GM19438 (cell line): ENCODE data around the gene ANKDD1B.

Experiments used
- ATAC-seq: cut with Tn5 transposase; IDR thresholded peaks from one replicate; pipeline ENCODE4 v1.9.1; 2021; ENCODE audit warnings: low read depth; ENCODE audit not compliant: unreplicated experiment

Gene ANKDD1B

DNA sequence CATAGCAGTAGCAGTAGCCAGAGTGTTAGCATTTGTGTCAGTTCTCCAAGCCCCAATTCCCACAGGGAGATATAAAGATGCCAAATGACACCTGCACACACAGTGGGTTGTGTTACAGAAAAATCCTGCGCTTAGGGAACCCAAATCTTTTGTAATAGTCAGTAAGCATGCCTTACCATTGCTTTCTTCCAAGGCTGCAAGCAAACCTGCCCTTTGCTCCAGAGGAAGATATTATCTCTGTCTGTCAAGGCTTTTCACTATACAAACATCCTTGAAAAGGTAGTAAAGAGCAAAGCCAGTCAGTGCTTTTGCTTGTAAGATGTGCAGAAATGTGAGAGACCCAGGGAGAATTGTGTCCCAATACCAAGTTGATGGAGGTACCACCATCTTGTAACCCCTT, 2.9 kb downstream of the ANKDD1B start:
- ATAC-seq = no peak

- no peak for ATAC-seq
Observed at GRCh38 chr5:75616371-75616881, 5.2 kb downstream of the ANKDD1B start.

DNA sequence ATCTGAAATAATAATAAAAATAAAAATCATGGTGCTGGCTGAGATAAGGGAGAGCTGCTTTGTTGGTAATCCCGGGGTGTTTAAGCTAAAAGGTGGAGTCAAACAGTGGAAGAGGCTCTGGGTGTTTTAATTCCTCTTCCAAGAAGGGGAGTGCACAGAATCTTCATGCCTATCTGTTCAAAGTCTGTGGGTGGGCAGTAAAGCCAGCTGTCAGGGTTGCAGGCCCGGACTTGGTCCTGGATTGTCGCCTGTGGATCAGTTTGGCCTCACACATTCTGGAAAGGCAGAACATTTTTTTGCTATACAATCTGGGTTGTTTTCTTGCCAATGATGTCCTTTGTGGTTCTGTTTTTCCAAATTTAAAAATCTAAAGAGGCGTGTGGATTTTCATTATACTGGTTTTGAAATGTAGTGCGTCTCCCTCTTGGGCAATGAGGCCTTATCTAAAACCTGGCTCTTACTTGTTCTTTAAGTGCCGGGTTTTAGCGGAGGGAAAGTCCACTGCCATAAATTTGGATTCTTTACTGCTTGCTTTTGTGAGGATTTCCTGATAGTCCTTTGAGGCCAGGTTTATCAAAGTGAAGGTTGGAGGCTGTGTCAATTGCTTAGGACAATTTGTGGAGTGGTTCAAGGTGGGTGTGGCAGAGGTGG, 5.8 kb downstream of the ANKDD1B start:
- no peak for ATAC-seq

DNA sequence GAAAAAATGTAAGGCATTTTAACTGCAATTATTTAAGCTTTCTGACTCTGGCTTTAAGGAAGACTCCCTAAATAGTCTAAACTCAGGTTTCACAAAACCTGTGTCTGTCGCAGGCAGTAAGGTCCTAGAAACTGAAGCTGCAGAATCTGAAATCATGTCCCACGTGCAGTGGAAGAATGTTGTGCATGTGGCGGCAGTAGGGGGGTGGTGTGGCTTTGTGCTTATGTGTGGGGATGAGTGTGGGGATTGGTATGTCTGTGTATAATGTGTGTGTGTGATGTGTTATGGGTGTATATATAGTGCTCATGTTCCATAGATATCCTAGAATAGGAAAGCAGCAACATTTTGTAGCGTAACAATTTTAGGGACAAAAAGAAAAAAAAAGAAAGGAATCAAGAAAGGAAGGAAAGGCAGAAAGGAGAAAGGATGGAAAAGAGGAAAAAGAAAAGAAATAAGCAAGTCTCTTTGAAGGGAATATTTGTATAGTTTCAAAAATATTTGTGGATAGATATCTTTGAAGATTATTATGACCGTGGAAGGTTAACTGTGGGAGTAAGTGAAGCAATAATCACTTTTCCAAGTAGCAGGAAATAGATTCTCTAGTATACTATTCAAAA, 6.6 kb downstream of the ANKDD1B start:
- no peak for ATAC-seq

DNA sequence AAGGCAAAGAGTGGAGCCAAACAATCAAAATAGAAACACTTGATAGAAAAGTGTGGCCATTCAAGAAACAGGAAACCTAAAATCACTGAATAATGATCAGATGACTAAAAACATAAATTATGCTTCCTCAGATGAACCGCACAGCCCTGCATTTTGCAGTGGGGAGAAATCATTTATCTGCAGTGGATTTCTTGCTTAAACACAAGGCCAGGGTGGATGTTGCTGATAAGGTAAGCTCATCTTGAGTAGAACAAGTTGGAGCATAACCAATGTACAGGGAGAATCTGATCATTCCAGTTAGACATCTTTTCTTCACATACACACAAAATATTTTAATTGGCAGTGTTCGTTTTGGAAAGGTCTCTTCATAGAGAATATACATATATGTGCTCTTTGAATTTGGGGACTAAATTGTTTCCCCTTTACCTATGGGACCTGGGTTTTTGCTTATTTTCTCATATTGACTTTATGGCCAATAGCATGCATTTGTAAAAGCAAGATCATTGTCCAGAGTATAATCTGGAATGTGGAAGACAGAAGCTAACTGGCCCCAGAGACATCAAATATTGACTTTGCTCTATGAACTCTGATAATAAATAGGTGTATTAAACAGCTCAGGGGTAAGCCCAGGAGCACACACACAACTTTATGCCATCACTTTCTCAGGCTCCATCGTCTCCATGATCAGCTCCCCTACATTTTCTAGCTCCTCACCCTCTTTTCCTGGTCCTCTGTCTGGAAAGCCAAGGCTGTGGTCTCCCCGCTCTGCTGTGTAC, 9.1 kb downstream of the ANKDD1B start:
- no peak for ATAC-seq

GRCh38 chr5:75622564-75622963, 11.3 kb downstream of the ANKDD1B start:
- ATAC-seq = no peak

DNA sequence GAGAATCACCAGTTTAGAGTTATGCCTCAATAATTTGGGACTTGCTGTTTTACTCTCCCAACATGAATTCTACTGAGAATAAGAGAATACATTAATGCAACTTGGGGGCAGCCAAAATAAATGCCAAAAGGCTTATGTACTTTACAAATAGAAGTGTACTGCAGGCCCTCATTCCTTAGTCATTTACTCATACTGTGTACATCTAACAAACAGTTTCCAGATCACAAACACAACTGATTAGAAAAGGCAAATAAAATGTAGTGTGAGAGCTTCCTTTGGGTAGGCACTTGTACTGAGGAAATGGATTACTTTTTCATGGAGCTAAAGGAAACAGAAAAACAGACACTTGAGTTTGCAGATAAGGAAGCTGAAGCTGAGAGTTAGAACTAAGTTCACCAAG, 12.6 kb downstream of the ANKDD1B start:
- ATAC-seq = no peak

- no peak for ATAC-seq
Observed at GRCh38 chr5:75626959-75627358, 15.7 kb downstream of the ANKDD1B start.

DNA sequence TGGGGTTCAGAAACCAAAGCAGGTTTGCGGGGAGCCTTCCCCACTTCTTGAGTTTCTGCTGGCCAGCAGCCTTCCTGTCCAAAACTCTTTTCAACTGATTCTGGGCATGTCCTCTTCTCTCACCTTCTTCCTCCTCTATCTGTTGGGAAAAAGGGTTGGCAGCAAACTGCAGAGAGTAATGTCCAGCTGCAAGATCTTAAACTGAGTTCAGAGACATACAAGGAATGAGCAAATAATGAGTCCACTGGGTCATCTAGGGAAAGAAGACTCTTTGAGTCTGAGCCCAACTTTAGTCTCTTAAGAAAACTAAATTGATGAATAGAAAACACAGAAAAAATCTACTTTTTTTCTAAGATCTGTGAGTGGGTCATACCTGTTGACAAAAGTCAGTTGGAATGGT, 16.5 kb downstream of the ANKDD1B start:
- ATAC-seq = no peak

DNA sequence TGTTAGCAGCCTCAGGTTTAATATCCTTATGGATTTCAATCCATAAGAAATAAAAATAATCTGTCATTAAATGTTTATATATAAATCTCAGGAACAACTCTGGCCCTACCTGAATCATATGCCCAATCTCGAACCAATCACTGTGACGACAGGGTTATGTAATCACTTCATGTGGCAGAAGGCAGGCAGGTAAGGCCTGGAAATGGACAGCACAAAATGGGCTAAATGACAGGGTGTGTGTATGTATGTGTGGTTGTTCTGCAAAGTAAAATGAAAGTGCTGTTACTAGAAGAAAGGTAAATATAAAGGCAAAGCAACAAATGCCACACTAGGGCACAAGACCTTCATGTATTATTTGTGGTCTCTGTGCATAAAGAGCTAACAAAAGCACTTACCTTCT, 19.6 kb downstream of the ANKDD1B start:
- no peak for ATAC-seq

- ATAC-seq = no peak
Observed at GRCh38 chr5:75632321-75632720, 21.1 kb downstream of the ANKDD1B start.

- no peak for ATAC-seq
Observed at GRCh38 chr5:75637949-75638348, 26.7 kb downstream of the ANKDD1B start.

- ATAC-seq = no peak
Observed at GRCh38 chr5:75639535-75640311, 28.5 kb downstream of the ANKDD1B start.

GRCh38 chr5:75640395-75640794, 29.1 kb downstream of the ANKDD1B start:
- no peak for ATAC-seq

- no peak for ATAC-seq
Observed at GRCh38 chr5:75640826-75641225, 29.6 kb downstream of the ANKDD1B start.

DNA sequence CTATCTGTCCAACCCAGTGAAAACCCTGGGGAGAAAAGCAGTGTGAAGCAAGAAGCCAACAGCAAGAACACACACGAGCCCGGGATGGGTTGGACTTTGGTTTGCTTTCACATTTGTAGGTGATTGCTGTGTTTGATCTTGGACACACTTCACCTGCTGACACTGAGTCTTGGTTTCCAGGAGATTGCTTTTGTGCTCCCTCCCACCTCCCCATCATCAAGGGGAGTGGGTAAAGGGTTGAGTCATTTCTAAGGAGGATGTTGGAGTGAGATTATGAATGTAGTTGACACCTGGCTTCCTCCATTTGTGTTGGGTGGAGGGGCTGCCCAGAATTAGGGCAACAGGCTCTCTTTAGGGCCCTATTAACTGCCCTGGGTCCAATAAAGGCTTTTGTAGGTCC, 37.5 kb downstream of the ANKDD1B start:
- ATAC-seq = no peak

GRCh38 chr5:75651575-75652238, 40.5 kb downstream of the ANKDD1B start:
- ATAC-seq = no peak

DNA sequence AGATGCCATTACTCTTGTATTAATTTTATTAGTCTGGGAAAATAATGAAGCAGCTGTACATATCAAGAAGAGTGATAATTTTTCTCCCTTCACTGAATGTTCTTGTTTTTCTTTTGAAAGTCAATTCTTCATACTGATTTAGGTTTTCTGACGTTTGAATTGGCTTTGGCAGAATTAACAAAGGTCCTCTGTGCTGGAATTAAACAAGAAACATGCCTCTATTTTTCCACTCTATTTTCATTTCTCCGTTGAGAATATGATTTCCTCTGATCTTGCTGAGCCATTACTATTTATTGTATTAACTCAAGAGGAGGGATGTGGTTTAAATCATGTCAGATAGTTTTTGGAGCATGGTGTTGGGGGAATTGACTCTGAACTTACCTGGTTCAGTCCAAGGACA, 42.3 kb downstream of the ANKDD1B start:
- no peak for ATAC-seq

GRCh38 chr5:75654693-75655295, 43.5 kb downstream of the ANKDD1B start:
- ATAC-seq = no peak
